Epithelial cell of prostate (primary cell): Measurements from ENCODE around the gene HS3ST3A1.
A peak's percentile ranks its signal among the peaks of the same experiment; 100 is the strongest.

Experiments used
- DNase-seq: peaks from one replicate; pipeline ENCODE4 v3.0.0-alpha.2; 2011; ENCODE audit warnings: low read depth, low spot score
- H3K27ac ChIP-seq: fragments of 450-650 bp; 2 replicates; pipeline ENCODE4 v1.5.1; 2017; ENCODE audit warnings: mild to moderate bottlenecking

Gene HS3ST3A1

GRCh38 chr17:13601776-13602551 lies at the start of gene HS3ST3A1:
TSS of gene HS3ST3A1 (minus strand) at chr17:13601929. CDS start at chr17:13601129, 800 bp downstream.
- no peak within 1 kb of the TSS for H3K27ac ChIP-seq
- DNase-seq: no peak

- no peak overlapping the region for H3K27ac ChIP-seq
- DNase-seq: no peak
Observed at GRCh38 chr17:13650096-13650675, 48.5 kb upstream of the HS3ST3A1 start.

- no peak for DNase-seq
- no peak overlapping the region for H3K27ac ChIP-seq
Observed at GRCh38 chr17:13647543-13648021, 45.9 kb upstream of the HS3ST3A1 start.

GRCh38 chr17:13646969-13647542 lies 45.3 kb upstream of the HS3ST3A1 start:
- DNase-seq: no peak
- no peak overlapping the region for H3K27ac ChIP-seq

- no peak for DNase-seq
- no peak overlapping the region for H3K27ac ChIP-seq
Observed at GRCh38 chr17:13646411-13646810, 44.7 kb upstream of the HS3ST3A1 start.

GRCh38 chr17:13643180-13643579 lies 41.5 kb upstream of the HS3ST3A1 start:
- no peak overlapping the region for H3K27ac ChIP-seq
- DNase-seq: no peak

- H3K27ac ChIP-seq: no peak overlapping the region
- no peak for DNase-seq
Observed at GRCh38 chr17:13642188-13642587, 40.5 kb upstream of the HS3ST3A1 start.

GRCh38 chr17:13640551-13640950 lies 38.8 kb upstream of the HS3ST3A1 start:
- H3K27ac ChIP-seq: no peak overlapping the region

GRCh38 chr17:13638855-13639458 lies 37.2 kb upstream of the HS3ST3A1 start:
- no peak for DNase-seq

More at GRCh38 chr17:13640551-13640950, 38.8 kb upstream of the HS3ST3A1 start:
- no peak for DNase-seq

GRCh38 chr17:13636951-13637350 lies 35.2 kb upstream of the HS3ST3A1 start:
- no peak overlapping the region for H3K27ac ChIP-seq
- DNase-seq: no peak

More at GRCh38 chr17:13638855-13639458, 37.2 kb upstream of the HS3ST3A1 start:
- no peak overlapping the region for H3K27ac ChIP-seq

- no peak overlapping the region for H3K27ac ChIP-seq
- DNase-seq: no peak
Observed at GRCh38 chr17:13635951-13636350, 34.2 kb upstream of the HS3ST3A1 start.

- no peak for DNase-seq
Observed at GRCh38 chr17:13634021-13634420, 32.3 kb upstream of the HS3ST3A1 start.

GRCh38 chr17:13631529-13631928 lies 29.8 kb upstream of the HS3ST3A1 start:
- H3K27ac ChIP-seq: no peak overlapping the region
- no peak for DNase-seq

More at GRCh38 chr17:13634021-13634420, 32.3 kb upstream of the HS3ST3A1 start:
- no peak overlapping the region for H3K27ac ChIP-seq

- H3K27ac ChIP-seq: no peak overlapping the region
- DNase-seq: peak; percentile 12
Observed at GRCh38 chr17:13626703-13627102, 25.0 kb upstream of the HS3ST3A1 start.

- no peak for DNase-seq
- no peak overlapping the region for H3K27ac ChIP-seq
Observed at GRCh38 chr17:13619462-13619861, 17.7 kb upstream of the HS3ST3A1 start.

- H3K27ac ChIP-seq: no peak overlapping the region
- DNase-seq: no peak
Observed at GRCh38 chr17:13616031-13616430, 14.3 kb upstream of the HS3ST3A1 start.

GRCh38 chr17:13609941-13610340 lies 8.2 kb upstream of the HS3ST3A1 start:
- H3K27ac ChIP-seq: no peak overlapping the region
- no peak for DNase-seq

- no peak overlapping the region for H3K27ac ChIP-seq
- no peak for DNase-seq
Observed at GRCh38 chr17:13601322-13601775, 380 bp downstream of the HS3ST3A1 start.

GRCh38 chr17:13600475-13601321 lies 1.0 kb downstream of the HS3ST3A1 start:
- H3K27ac ChIP-seq: no peak overlapping the region
- no peak for DNase-seq

GRCh38 chr17:13599864-13600263 lies 1.9 kb downstream of the HS3ST3A1 start:
- H3K27ac ChIP-seq: no peak overlapping the region
- no peak for DNase-seq
